ENCODE data around the gene PALLD.
A peak's percentile ranks its signal among the peaks of the same experiment; 100 is the strongest.

The PALLD gene

DNA sequence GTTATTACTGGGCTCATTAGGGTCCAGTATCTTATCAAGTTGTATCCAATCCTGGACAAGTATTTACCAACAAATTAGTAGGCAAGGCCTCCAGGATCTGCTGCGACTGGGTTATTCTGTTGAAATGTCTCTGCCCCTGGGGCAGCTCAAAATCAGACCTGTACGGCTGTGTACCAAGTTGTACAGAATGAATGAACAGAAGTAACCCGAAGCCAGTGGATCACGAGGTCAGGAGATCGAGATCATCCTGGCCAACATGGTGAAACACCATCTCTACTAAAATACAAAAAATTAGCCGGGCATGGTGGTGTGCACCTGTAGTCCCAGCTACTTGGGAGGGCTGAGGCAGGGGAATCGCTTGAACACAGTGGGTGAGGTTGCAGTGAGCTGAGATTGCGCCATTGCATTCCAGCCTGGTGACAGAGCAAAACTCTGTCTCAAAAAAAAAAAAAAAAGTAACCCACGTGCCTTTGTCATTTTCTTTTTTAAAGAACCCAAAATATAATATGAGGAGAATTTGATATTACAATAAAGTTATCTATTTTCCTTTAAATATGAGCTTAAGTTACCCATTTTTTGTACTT lies 385.9 kb downstream of the PALLD start:
- no peak for DNase-seq

DNA sequence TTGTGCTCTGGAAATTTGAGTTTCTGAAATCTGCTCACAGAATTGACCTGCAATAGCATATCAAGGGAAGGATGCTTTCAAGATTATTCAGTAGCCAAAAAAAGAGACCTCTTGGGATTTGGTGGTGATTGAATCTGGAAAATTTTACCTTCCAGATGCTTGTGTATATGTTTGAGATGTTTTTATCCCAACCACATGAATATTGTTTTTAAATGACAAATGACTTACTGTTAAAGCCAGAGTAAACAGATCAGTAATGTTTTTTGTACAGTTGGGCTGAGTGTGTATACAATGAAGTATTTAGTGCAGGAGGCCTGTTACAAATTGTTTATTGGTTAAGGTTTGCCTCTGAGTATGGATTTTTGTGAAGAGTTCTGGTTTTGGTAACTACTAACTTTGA lies 386.7 kb downstream of the PALLD start:
- DNase-seq, result no peak

DNA sequence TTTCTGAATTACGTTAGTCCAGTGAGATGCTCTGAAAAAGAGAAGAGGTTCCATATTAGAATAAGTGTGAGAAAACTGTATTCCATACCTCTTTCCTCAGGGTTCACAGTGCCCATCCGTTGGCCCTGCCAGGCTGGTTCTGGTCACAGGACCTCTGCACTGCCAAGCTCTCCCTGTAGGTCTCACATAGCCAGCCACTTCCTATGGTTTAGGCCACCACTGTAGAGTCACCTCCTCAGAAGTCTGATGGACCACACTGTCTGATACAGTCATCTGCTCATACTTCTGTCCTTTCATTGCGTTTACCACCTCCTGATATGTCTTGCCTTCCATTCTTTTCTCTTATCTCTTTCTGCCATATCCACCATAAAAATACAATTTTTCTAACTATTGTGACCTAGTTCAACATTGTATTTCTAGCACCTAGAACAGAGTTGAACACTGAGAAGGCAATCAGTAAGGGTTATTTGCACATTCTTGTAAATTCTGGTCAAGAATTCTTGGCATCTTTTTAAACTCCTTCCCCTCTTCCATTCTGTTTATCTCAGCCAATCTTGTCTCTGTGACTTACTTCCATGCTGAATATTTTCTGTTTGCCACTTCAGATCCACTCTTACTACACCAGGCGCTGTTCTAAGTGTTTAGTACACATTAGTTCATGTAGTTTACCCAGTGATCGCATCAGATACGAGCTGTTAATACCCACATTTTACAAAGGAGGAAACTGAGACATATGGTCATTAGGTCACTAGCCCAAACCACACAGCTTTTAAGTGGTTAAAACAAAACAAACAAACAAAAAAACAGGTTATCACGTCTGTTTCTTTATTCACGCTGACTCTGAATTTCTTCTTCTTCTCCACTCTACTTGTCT lies 387.6 kb downstream of the PALLD start:
- DNase-seq, result no peak

DNA sequence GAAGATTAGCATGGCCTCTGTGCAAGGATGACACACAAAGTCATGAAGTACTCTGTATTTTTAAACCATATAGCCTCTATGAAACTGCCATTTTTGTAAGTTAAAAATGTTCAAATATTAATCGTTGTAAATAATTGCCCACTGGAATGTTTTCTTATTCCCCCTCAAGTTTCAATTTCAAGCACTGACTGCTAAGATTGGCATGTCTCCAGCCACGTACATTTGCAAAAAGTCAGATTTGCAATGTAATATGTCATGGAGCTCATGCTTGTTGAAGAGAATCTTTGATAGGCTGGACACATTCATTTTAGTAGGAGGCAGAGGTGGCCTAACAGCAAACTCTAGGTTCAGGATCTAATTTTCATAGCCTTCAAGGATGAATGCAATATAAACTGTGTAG lies 388.5 kb downstream of the PALLD start:
- DNase-seq, result no peak

DNA sequence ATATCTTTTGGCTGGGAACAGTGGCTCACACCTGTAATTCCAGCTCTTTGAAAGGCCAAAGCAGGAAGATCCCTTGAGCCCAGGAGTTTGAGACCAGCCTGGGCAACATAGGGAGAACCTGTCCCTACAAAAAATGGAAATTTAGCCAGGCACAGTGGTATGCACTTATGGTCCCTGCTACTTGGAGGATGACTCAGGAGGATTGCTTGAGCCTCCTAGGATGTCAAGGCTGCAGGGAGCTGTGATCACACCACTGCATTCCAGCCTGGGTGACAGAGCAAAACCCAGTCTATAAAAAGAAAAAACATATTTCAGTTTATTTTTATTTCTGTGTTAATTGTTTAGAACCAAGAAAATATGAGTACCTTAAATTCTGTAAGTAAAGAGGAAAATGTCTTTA lies 389.5 kb downstream of the PALLD start:
- DNase-seq, result no peak

DNA sequence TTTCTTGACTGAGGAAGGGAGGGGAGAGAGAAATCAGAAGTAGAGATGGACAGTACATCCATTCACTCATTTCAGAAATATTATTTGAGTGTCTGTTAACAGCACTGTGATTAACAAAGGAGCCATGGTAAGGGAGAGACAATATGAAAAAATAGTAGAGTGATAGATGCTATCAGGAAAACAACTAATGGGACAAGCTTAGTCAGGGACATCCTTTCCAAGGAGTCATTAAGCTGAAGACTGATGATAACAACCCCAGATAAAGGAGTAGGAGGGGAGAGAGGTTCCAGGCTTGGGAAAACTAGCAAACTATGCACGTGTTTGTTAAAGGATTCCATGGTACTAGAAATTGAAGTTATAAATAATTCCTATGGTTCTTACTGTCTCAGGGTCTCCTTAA lies 391.0 kb downstream of the PALLD start:
- DNase-seq, result no peak

DNA sequence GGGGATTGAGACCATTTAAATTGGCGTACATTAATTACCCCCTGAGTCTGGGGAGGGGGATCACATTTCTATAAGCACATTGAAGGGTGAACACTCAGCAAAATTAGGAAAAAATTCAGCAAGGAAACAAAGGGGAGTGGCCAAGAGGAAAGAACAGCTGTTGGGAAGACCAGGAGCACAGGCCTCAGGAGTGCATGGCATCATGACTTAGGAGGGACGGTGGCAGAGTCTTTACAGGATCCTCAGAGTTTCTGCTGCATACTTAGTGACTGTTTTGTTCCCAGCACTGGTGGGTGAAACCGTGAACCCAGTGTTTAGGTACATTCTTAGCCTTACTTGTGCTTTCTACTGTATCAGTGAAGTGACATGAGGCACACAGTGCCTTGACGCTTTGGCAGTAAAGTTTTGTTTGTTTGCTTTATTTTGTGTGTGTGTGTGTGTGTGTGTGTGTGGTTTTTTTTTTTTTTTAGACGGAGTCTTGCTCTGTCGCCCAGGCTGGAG lies 391.9 kb downstream of the PALLD start:
- no peak for DNase-seq

DNA sequence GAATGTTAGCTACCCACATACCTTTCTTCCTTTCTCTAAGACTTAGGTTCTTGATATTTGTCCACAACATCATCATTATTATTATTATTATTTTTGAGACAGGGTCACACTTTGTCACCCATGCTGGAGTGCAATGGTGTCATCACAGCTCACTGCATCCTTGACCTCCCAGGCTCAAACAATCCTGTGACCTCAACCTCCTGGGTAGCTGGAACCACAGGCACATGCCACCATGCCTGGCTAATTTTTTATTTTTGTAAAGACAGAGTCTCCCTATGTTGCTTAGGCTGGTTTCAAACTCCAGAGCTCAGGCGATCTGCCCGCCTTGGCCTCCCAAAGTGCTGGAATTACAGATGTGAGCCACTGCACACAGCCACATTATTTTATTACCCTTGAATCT lies 394.2 kb downstream of the PALLD start:
- DNase-seq, result no peak

DNA sequence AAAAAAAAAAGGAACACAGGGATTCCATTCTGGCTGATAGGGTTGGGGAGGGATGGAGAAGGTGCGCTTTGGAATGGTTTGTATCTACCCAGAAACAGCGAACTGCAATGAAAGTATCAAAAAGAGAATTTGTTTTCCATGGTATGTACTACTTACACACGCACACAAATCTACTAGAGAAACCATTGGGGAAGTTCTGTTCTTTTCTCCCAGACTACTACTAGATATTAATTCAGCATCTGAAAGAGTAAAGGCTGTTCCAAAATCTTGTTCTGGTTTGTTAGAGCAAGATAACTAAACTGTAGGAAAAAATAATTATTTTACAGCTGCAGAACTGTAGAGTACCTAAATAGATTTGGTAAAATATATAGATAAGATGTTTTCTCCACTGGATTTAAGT lies 394.8 kb downstream of the PALLD start:
- no peak for DNase-seq

DNA sequence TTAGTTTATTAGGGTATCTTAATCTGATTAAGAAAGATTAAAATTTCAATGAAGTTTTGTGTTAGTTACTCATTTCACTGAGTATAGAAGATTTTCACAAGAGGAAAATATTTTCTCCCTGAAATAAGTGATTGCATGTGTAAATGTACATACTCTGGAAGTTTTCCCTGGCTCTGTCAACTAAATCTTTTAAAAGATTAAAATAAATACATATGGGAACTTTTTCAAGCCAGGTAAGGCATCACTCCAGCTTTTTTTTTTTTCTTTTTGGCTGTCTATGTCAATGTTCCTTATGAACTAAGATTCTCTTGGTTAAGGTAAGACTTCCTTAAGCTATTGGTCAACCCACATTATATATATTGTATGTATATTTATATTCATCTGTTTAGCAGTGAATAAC lies 395.6 kb downstream of the PALLD start:
- DNase-seq, result no peak

DNA sequence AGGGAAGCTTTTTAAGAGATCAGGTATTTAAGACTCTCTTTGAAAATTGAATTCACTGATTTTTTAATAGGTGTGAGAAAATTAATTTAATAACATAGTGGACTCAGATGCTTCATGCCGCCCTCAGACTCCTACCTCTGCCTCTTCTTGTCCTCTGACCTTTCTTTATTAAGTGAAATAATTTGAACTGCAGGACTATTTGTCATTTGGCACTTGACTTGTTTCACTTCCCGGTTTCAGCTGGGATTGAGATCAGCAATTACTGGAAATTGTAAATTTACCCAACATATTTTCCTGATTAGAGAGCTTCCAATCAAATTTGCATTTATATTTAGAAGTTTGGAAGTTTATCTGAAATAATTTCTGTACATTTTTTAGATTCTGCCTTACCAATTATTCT lies 396.4 kb downstream of the PALLD start:
- no peak for DNase-seq

DNA sequence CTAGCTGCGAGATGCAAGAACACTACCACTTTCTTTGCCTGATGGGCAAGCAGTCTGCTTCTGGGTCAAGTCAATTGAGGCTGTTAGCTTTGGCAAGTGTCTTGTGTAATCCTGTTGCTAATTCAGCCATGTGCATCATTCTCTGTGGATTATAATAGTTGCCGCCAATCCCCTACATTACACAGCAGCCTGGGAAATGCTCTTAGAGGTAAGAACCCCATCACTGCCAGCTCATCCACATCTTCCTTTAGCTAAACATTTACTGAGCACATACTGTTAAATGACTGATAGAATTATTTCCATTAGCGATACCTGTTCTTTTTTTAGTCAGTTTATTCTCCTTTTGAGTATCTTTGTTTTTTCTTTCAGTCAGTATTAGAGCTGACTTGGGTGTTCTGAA lies 397.0 kb downstream of the PALLD start:
- no peak for DNase-seq

DNA sequence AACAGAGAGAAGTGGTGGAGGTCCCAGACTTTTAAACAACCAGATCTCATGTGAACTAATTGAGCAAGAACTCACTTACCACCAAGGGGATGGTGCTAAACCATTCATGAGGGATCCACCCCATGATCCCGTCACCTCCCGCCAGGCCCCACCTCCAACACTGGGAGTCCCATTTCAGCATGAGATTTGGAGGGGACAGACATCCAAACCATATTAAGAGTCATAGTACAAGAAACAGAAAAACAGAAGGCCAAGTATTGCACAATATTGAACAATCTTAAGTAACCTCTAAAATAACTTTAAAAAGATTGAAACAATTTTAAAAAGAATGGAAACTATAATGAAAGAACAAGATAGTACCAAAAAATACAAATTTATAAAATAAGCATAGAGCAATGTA lies 403.2 kb downstream of the PALLD start:
- no peak for DNase-seq

DNA sequence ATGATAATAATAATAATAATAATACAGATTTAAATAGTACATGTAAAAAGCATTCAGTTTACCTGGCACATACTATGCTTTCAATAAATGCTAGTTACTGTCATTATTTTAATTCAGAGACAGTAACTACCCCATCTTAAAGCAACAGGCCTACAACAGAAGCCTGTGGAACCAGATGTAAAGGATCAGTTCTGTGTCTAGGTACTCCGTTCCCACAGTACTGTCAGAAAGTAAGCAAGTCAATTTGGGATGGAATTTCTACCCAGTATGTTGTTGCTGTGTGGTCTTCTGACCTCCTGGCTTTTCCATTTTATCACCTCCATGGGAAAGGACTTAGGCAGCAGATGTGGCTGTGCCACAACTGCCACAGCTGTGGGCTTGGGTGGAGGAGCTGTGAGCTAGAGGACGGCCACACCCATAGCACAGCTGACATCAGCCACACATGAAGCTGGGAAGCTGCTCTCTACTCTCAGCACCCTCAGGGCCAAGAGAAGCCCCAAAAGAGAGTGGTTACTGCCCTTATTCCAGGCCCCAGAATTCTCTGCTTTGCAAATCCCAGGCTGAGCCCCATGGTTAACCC lies 410.4 kb downstream of the PALLD start:
- no peak for DNase-seq

DNA sequence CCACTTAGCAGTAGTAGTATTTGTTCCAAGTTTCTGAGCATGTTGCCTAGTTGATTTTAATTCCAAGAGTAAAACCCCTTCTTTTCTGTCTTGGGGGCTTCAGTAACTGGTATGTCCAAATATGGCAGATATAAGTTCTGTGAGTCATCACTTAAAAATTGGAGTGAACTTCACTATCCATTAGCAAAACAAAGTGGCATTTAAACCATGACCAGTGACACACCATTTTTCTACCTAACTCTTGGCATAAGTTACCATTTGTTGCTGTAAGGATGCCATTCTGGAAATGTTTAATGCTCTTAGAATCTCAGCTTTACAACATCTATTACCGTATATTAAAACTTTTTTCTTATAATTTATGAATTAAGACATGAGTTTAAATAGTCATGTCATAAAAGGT lies 411.2 kb downstream of the PALLD start:
- no peak for DNase-seq

DNA sequence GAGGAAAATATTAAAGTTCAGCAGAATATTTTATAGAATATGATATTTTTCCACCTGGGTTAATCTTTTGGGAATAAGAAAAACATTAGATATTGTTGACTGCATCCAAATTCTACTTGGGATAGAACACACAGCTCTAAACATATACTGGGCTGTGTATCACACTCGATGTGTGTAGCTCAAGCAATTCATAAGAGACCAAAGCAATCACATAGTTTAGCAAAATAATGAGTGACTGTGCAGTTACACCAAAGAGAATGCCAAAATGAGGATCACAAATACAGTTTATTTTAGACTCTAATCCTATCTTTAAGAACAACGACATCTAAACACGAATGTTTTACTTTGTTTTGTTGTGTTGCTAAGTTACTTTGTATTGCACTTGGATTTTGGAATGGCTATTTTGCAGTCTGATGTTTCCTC lies 412.0 kb downstream of the PALLD start:
- no peak for DNase-seq

DNA sequence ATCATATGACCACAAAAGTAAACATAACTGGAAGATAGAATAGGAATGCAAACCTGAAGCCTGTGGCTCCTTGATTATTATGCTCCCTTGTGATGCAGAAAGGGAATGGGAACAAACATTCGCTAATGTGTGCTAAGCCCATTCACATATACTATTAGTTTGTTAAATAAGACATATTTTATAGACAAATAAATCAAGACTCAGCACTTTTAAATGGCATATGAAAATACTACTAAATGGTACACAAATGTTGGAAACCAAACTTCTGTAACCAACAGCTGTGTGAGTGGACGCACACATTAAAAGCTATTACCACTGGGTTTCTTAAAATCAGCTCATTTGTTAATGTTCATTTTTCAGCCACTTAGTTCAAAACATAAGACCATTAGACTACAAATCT lies 417.2 kb downstream of the PALLD start:
- no peak for DNase-seq

DNA sequence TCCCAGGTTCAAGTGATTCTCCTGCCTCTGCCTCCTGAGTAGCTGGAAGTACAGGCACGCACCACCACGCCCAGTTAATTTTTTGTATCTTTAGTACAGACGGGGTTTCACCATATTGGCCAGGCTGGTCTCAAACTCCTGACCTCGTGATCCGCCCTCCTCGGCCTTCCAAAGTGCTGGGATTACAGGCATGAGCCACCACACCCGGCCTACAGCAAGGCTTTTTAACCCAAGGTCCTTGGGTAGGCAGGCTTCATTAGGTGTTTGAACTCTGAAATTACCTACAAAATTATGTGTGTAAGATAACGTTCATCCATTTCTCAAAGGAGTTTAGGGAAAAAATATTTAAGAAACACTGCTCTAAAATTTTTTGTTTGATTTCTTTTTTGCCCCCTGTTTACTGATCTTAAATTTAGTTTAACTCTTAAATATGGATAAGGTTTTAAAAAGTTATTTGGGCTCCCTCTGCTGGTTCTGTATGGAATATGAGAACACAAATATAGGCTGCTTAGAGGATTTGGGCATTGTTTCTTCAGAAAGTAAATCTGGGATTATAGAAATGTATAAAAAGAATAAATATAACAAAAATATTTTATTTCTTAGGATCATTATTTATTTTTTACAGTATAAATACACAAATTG lies 420.4 kb downstream of the PALLD start:
- DNase-seq, result no peak

DNA sequence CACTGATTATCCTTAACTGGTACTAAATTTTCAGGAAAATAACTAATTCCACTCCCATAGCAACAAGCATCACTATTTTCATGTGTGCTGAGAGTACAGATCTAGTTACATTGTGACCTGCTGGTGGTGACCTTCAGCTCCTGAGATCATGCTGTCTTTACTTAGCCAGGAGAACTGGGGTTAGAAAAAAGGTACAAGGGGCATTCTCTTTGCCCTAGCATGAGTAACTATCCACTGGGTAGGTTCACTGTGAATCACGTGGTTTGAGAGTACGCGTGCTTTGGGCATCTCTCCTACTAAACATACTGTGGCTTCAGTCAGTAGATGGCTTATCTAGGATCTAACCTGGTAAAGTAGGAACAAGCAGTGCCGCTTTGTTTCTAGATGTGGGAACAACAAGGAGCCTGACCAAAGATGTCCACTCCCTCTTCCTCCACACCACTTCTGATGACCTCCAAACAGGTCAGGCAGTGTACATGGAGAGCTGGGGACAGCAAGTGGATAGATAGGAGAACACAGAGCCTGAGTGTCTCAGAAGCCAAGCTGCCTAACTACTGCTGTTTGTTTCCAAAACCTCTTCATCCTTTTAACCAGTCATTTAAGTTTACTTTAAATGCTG lies 423.0 kb downstream of the PALLD start:
- DNase-seq, result no peak

DNA sequence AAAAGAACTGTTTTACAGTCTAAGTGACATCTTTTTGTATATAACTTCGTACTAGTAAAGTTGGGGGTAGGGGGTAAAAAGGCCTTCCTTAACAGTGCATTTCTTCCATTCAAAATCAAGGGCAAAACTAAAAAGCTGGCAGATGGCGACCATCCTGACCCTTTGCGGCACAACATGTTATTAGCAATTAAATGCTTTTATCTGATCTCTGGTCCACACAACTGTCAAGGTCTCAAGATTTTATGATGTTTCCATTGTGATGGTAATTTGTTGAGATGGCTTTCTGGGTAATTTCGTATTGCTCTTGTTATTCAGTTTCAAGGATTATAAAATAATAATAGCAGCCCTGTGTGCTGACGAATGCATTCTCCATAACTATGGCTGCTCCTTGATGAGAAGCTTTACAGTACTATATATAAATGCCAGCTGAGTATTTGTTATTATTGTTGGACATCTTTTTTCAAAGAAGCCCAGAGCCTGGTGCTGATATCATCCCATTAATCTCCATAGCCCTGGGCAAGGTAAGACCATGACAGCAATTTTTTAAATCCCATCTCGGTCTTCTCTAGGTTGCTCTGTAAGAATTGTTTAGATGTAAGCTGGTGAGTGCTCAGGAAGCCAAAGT lies 423.7 kb downstream of the PALLD start:
- no peak for DNase-seq

DNA sequence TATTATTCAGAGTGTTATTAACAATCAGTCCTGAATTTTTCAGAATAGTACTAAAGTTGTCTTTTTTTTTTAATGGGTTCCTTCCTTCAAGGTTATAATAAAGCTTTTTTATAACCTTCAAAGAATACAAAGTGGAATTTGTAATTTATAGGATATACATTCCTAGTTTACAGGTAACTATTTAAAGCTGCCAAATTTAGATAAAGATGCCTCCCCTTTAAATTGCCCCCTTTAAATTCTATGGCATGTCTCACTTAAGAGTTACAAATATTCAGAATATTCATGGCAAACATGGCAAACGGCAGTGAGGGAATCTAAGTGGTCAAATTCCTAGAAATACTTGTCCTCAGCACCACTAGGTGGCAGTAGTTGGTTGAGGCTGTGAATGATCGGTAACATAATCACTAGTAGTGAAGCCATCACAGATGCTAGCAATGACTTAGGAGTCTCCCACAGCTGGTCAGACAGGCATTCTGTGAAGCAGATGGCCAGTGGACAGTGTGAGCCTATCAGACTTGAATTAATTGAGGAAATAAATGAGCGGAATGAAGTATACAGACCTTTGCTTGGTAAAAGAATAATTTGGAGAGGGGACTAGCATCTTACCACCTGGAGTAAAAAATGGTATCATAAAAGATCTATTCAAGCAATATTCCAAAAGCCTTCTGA lies 426.8 kb downstream of the PALLD start:
- DNase-seq, result peak; percentile 40

DNA sequence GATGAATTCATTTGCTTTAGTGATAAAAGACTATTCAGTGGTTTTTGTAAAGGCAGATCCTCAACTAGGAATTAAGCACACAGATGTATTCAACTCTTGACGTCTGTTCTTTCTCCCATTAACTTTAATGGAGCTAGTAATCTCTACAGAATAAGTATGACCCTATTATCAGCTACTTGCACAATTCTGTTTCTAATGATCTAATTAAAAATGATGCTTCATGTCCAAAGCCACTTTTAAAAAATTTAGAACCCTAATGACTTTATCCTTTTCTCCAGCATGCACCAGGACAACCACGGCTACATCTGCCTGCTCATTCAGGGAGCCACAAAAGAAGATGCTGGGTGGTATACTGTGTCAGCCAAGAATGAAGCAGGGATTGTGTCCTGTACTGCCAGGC lies 427.8 kb downstream of the PALLD start:
- no peak for DNase-seq

Measured in central memory CD4-positive, alpha-beta T cell (primary cell).